Subcutaneous abdominal adipose tissue (tissue), 5 donors: ENCODE results near the gene MCMBP.

ENCODE experiments used
- H3K27ac ChIP-seq: one replicate; pipeline ENCODE4 v1.7.0; 2013; ENCODE audit warnings: low read depth, mild to moderate bottlenecking, inconsistent platforms, low read length, moderate library complexity
- H3K27me3 ChIP-seq, 5 donors: one replicate each; pipeline ENCODE4 v1.7.0; 2013; ENCODE audit warnings: low read length in 5 of 5, inconsistent platforms in 1 of 5; ENCODE audit not compliant: control insufficient read depth in 5 of 5, insufficient read depth in 4 of 5
- H3K36me3 ChIP-seq, 5 donors: one replicate each; pipeline ENCODE4 v1.7.0; 2013; ENCODE audit warnings: low read length in 5 of 5; ENCODE audit not compliant: control insufficient read depth in 5 of 5, insufficient read depth in 5 of 5
- H3K4me1 ChIP-seq, 5 donors: one replicate each; pipeline ENCODE4 v1.7.0; 2013; ENCODE audit warnings: low read length in 5 of 5, mild to moderate bottlenecking in 3 of 5, moderate library complexity in 1 of 5; ENCODE audit not compliant: control insufficient read depth in 5 of 5, insufficient read depth in 5 of 5
- H3K4me3 ChIP-seq, 5 donors: one replicate each; pipeline ENCODE4 v1.7.0; 2013; ENCODE audit warnings: low read length in 5 of 5, low read depth in 1 of 5
- H3K9ac ChIP-seq, 5 donors: one replicate each; pipeline ENCODE4 v1.7.0; 2013; ENCODE audit warnings: low read length in 5 of 5, mild to moderate bottlenecking in 4 of 5, moderate library complexity in 3 of 5
- H3K9me3 ChIP-seq, 5 donors: one replicate each; pipeline ENCODE4 v1.7.0; 2013; ENCODE audit warnings: low read length in 5 of 5; ENCODE audit not compliant: control insufficient read depth in 5 of 5
- donor health status: healthy.
- donor health status: healthy.
- donor health status: healthy.
- donor health status: healthy.
- donor health status: healthy.

The MCMBP gene

GRCh38 chr10:119818889-119819270 lies 53.8 kb downstream of the MCMBP start:
- Histone ChIP-seq H3K4me1 (peaks cover 0 to 11% (median 4%) of the 10 kb centered on the region in 5 donors), H3K36me3 (peaks cover 14 to 26% (median 18%) of the 10 kb centered on the region in 5 donors), H3K27me3 (no peaks in the 10 kb centered on the region), H3K27ac (no peak overlapping the region), H3K9ac (no peak overlapping the region), H3K9me3 (no peaks in the 10 kb centered on the region), H3K4me3 (peak overlapping the region in 4 of 5 donors; percentile 29 to 50 (median 39))

DNA sequence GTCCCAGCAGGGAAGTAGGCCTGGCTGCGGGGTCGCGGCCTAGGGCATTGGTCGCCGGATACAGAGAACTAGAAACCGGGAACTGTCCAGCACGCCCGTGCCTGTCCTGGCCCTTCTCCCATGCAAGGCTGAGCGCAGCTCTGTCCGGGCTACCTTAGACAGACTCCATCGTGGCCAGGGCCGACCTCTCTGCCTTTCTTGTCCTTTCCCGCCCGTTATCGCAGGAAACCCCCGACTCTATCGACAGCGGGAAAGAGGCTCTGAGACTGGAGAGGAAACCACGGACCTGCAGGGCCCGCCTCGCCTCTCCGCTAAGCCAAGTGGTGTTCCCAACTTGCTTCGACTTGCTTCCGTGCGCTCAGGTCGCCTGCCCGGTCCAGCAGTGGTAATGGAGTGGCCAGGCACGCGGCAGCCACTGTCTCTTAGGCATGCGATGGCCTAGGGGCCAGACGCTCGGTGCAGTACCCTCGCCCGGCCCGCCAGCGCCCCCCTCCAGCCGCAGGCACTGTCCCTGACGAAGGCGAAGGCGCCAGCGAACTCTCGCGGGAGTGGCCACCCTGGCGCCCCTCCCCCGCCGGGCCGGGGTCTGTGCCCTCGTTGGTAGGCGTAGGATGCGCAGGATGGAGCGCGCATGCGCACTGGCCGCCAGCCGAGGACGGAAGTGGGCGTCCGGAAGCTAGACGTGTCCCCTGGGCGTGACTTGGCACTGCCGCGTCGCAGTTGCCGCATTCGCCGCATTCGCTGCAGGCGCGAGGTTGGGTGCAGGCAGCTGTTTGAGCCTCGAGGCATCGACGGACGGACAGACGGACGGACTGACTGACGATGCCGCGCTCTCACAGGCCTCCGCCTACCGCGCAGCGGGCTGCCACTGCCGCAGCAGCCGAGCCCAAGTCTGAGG lies 54.4 kb downstream of the MCMBP start:
- no peaks in the 10 kb centered on the region for H3K27me3 ChIP-seq
- H3K27ac ChIP-seq, result no peak overlapping the region
- H3K36me3 ChIP-seq, result peaks cover 12 to 23% (median 14%) of the 10 kb centered on the region in 5 donors
- H3K4me1 ChIP-seq, result peaks cover 0 to 11% (median 4%) of the 10 kb centered on the region in 5 donors
- H3K9me3 ChIP-seq, result no peaks in the 10 kb centered on the region
- H3K9ac ChIP-seq, result no peak overlapping the region
- peak overlapping the region in 4 of 5 donors; percentile 29 to 50 (median 39) for H3K4me3 ChIP-seq

DNA sequence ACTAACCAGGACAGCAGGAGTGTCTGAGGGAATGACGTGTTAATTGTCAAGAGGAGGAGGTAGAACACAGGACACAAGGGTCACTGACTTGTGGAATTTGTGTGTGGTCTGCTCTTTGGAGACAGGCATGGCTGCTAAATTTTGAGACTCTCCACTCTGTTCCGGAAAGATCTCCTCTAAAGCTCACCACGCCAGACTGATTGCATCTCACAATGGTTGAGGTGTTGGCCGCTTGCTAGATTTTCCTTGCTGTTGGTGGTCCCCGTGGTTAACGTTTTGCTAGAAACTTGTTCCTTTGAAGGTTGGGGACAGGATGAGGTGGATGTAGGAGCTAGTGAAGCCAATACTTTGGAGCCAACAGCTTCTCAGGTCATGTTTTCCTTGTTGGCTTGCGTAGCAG lies 57.0 kb downstream of the MCMBP start:
- Histone ChIP-seq H3K27ac (no peak overlapping the region), H3K9me3 (no peaks in the 10 kb centered on the region), H3K27me3 (no peaks in the 10 kb centered on the region), H3K4me1 (peaks cover 0 to 11% (median 4%) of the 10 kb centered on the region in 5 donors), H3K9ac (no peak overlapping the region), H3K4me3 (no peak overlapping the region), H3K36me3 (peaks cover 13 to 18% (median 15%) of the 10 kb centered on the region in 5 donors)

- Histone ChIP-seq H3K4me1 (no peaks in the 10 kb centered on the region), H3K36me3 (peaks cover 13 to 17% (median 14%) of the 10 kb centered on the region in 5 donors), H3K27ac (no peak overlapping the region), H3K27me3 (no peaks in the 10 kb centered on the region), H3K9ac (no peak overlapping the region), H3K9me3 (no peaks in the 10 kb centered on the region), H3K4me3 (no peak overlapping the region)
Observed at GRCh38 chr10:119812684-119813083, 60.0 kb downstream of the MCMBP start.

GRCh38 chr10:119811122-119811521 lies 61.5 kb downstream of the MCMBP start:
- Histone ChIP-seq H3K4me3 (no peak overlapping the region), H3K36me3 (peaks cover 9 to 18% (median 14%) of the 10 kb centered on the region in 5 donors), H3K9me3 (no peaks in the 10 kb centered on the region), H3K27me3 (no peaks in the 10 kb centered on the region), H3K9ac (no peak overlapping the region), H3K27ac (no peak overlapping the region), H3K4me1 (no peaks in the 10 kb centered on the region)

DNA sequence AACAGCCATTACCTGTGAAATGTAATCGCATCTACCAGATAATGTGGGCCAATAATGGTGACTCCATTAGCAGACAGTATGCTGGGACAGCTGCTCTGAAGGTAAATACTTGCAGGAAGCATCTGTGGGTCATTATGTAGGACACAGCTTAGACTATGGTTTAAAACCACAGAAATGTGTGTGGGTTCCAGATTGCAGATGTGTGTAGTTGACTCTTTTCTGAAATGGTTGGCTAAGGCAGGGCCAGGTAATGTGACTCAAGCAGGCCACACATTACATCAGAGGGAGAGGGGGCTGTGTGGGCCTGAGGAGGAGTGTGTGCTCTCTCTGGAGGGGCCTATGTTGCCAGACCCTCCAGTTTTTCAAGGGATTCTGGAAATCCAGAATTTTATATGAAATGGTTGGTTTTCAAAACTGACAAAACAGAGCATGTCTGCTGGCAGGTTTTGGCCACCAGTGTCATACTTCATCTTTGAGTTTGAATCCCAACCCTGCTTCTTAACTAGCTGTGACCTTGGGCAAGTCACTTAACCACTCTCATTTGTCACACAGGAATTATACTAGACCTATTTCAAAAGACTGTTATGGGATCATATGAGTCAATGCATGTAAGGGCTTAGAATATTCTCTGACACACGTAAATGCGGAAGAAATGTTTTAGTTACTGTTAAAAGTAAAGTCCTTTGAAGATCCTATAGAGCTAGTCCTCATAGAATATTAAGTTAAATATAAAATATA lies 64.5 kb downstream of the MCMBP start:
- H3K27me3 ChIP-seq, result no peaks in the 10 kb centered on the region
- peaks cover 17 to 28% (median 21%) of the 10 kb centered on the region in 5 donors for H3K36me3 ChIP-seq
- H3K9me3 ChIP-seq, result no peaks in the 10 kb centered on the region
- no peak overlapping the region for H3K27ac ChIP-seq
- no peaks in the 10 kb centered on the region for H3K4me1 ChIP-seq
- no peak overlapping the region for H3K9ac ChIP-seq
- no peak overlapping the region for H3K4me3 ChIP-seq

DNA sequence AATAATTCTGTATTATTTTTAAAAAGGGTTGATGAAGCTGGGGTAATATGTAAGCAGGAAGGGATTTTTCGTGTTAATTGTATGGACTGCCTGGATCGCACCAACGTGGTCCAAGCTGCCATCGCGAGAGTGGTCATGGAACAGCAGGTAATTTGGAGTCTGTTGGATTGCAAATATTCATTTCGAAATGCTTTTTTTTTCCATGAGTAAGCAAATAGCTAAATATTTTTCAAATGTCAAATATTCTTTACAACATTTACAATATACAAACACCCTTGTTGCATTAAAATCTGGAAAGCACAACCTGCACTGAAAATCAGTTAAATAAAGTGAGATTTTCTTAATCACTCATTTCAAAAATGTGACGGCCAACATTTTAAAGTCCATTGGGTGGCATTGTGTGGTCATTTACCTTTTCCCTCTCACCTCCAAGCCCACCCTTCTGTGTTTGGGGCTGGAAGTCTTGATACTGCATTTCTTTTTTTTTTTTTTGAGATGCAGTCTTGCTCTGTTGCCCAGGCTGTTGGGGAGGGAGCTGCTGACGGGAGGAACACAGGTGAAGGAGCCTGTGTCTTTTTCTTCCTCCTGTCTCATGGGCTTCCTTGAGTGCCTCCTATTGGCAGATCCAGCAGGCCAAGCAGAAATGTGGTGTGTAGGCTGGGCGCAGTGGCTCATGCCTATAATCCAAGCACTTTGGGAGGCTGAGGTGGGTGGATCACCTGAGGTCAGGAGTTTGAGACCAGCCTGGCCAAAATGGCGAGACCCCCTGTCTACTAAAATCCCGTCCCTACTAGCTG lies 66.1 kb downstream of the MCMBP start:
- Histone ChIP-seq H3K9ac (no peak overlapping the region), H3K4me1 (no peaks in the 10 kb centered on the region), H3K4me3 (no peak overlapping the region), H3K9me3 (no peaks in the 10 kb centered on the region), H3K36me3 (peaks cover 15 to 24% (median 18%) of the 10 kb centered on the region in 5 donors), H3K27me3 (no peaks in the 10 kb centered on the region), H3K27ac (no peak overlapping the region)

- Histone ChIP-seq H3K36me3 (peaks cover 15 to 24% (median 18%) of the 10 kb centered on the region in 5 donors), H3K9ac (no peak overlapping the region), H3K27ac (no peak overlapping the region), H3K9me3 (no peaks in the 10 kb centered on the region), H3K27me3 (no peaks in the 10 kb centered on the region), H3K4me3 (no peak overlapping the region), H3K4me1 (no peaks in the 10 kb centered on the region)
Observed at GRCh38 chr10:119805702-119806230, 66.9 kb downstream of the MCMBP start.

GRCh38 chr10:119803264-119803663 lies 69.4 kb downstream of the MCMBP start:
- no peaks in the 10 kb centered on the region for H3K4me1 ChIP-seq
- H3K36me3 ChIP-seq, result peaks cover 17 to 24% (median 20%) of the 10 kb centered on the region in 5 donors
- no peaks in the 10 kb centered on the region for H3K27me3 ChIP-seq
- no peaks in the 10 kb centered on the region for H3K9me3 ChIP-seq
- H3K9ac ChIP-seq, result no peak overlapping the region
- H3K4me3 ChIP-seq, result no peak overlapping the region
- H3K27ac ChIP-seq, result no peak overlapping the region
